SK-N-SH (cell line): ENCODE data around the gene BMPR1A. TPM values are rescaled to one million over a fixed set of nuclear protein-coding genes. Genes with fewer than 3 reads are reported as not detected.

Experiments
- CTCF ChIA-PET: fragments of 300-600, 350-600 bp; formaldehyde crosslinking; extraction: SDS; loops from one replicate; lab custom pipeline; 2021; lab: Yijun Ruan, JAX
- POLR2A ChIA-PET: fragments of 350-600 bp; sonication (Branson Sonifier 250); formaldehyde crosslinking; extraction: SDS; loops from one replicate; lab custom pipeline; 2020; ENCODE audit warnings: antibody characterized with exemption, inconsistent platforms; lab: Yijun Ruan, JAX
- DNase-seq: peaks from one replicate; pipeline ENCODE4 v3.0.0; 2012
- H2AFZ ChIP-seq: fragments of 200-600 bp; sonication (generic); 2 replicates; pipeline ENCODE4 v1.8.1; 2016; ENCODE audit warnings: antibody characterized with exemption, mild to moderate bottlenecking, low read depth
- H3F3A ChIP-seq: fragments of 200-600 bp; sonication (generic); replicated peaks from 2 replicates; pipeline ENCODE3; 2016; ENCODE audit warnings: antibody characterized with exemption, mild to moderate bottlenecking; ENCODE audit not compliant: insufficient read depth
- H3K27ac ChIP-seq, 2 experiments: fragments of 200-500 bp in 1 of 2; fragments of 200-600 bp in 1 of 2; sonication (Bioruptor generic) in 1 of 2; sonication (generic), shearing (Covaris generic) in 1 of 2; 2 replicates each; pipeline versions ENCODE4 v1.5.1 to v1.6.1; 2014 to 2016; ENCODE audit warnings: low read depth in 2 of 2, inconsistent platforms in 1 of 2, low read length in 1 of 2, mild to moderate bottlenecking in 1 of 2, mixed read lengths in 1 of 2
- H3K27me3 ChIP-seq: fragments of 200-600 bp; sonication (generic), shearing (Covaris generic); 2 replicates; pipeline ENCODE4 v1.6.1; 2016; ENCODE audit warnings: mixed run types; ENCODE audit not compliant: insufficient read depth
- H3K36me3 ChIP-seq, 2 experiments: fragments of 200-500 bp in 1 of 2; fragments of 200-600 bp in 1 of 2; sonication (Bioruptor generic) in 1 of 2; sonication (generic) in 1 of 2; replicated peaks in 1 of 2; 2 replicates each; pipeline versions ENCODE3 to v1.5.1; 2014 to 2016; ENCODE audit warnings: low read length in 1 of 2, mild to moderate bottlenecking in 1 of 2; ENCODE audit not compliant: insufficient read depth in 2 of 2, control insufficient read depth in 1 of 2
- H3K4me1 ChIP-seq, 2 experiments: fragments of 200-500 bp in 1 of 2; fragments of 200-600 bp in 1 of 2; sonication (Bioruptor generic) in 1 of 2; sonication (generic), shearing (Covaris generic) in 1 of 2; 2 replicates each; pipeline versions ENCODE4 v1.5.1 to v1.6.1; 2014 to 2016; ENCODE audit warnings: low read depth in 1 of 2, low read length in 1 of 2, mixed run types in 1 of 2; ENCODE audit not compliant: insufficient read depth in 2 of 2, control insufficient read depth in 1 of 2
- H3K4me2 ChIP-seq: fragments of 200-600 bp; sonication (generic), shearing (Covaris generic); 2 replicates; pipeline ENCODE4 v1.6.1; 2017; ENCODE audit warnings: mixed run types
- H3K4me3 ChIP-seq, 2 experiments: fragments of 200-500 bp in 1 of 2; fragments of 200-600 bp in 1 of 2; sonication (Bioruptor generic) in 1 of 2; sonication (generic), shearing (Covaris generic) in 1 of 2; 2 replicates each; pipeline versions ENCODE4 v1.5.1 to v1.8.1; 2014 to 2016; ENCODE audit warnings: low read depth in 2 of 2, inconsistent platforms in 1 of 2, low read length in 1 of 2, mild to moderate bottlenecking in 1 of 2, mixed read lengths in 1 of 2, moderate library complexity in 1 of 2
- H3K79me2 ChIP-seq: fragments of 200-600 bp; sonication (generic); 2 replicates; pipeline ENCODE4 v1.8.1; 2017; ENCODE audit warnings: mild to moderate bottlenecking; ENCODE audit not compliant: insufficient read depth
- H3K9ac ChIP-seq: fragments of 200-600 bp; sonication (generic); 2 replicates; pipeline ENCODE4 v1.6.1; 2017; ENCODE audit warnings: mixed run types
- H3K9me2 ChIP-seq: fragments of 200-600 bp; sonication (generic); 2 replicates; pipeline ENCODE4 v1.6.1; 2017; ENCODE audit warnings: mixed run types
- H3K9me3 ChIP-seq: fragments of 200-600 bp; sonication (generic); 2 replicates; pipeline ENCODE4 v1.6.1; 2017; ENCODE audit warnings: mixed run types, mild to moderate bottlenecking, moderate library complexity
- H4K20me1 ChIP-seq: fragments of 200-600 bp; sonication (generic); 2 replicates; pipeline ENCODE4 v1.6.1; 2017; ENCODE audit warnings: mild to moderate bottlenecking, mixed run types; ENCODE audit not compliant: insufficient read depth
- CHD2 ChIP-seq: fragments of 150-350 bp; IDR thresholded peaks from 2 replicates; pipeline ENCODE4 v1.6.1; 2018; ENCODE audit warnings: low read length; ENCODE audit not compliant: partially characterized antibody
- FOSL2 ChIP-seq: IDR thresholded peaks from 2 replicates; pipeline ENCODE4 v1.4.0; 2012; ENCODE audit warnings: low read depth, mild to moderate bottlenecking, moderate library complexity, borderline replicate concordance
- FOXJ3 ChIP-seq: sonication (generic); formaldehyde crosslinking; IDR thresholded peaks from 2 replicates; pipeline ENCODE4 v1.5.1; 2020; ENCODE audit warnings: mild to moderate bottlenecking, missing genetic modification reagents
- MXI1 ChIP-seq: IDR thresholded peaks from 2 replicates; pipeline ENCODE4 v1.6.1; 2012; ENCODE audit warnings: mild to moderate bottlenecking, low read depth, low read length, improper control_type of control experiment
- POLR2AphosphoS5 ChIP-seq: IDR thresholded peaks from 2 replicates; pipeline ENCODE4 v1.6.1; 2012; ENCODE audit warnings: low read depth, low read length
- RCOR1 ChIP-seq: fragments of 150-350 bp; IDR thresholded peaks from 2 replicates; pipeline ENCODE4 v1.6.1; 2017; ENCODE audit warnings: antibody characterized with exemption, low read length
- RFX5 ChIP-seq: IDR thresholded peaks from 2 replicates; pipeline ENCODE4 v1.6.1; 2012; ENCODE audit warnings: mild to moderate bottlenecking, improper control_type of control experiment, low read length
- RXRA ChIP-seq: IDR thresholded peaks from 2 replicates; pipeline ENCODE4 v1.4.0; 2012; ENCODE audit warnings: low read depth, mild to moderate bottlenecking, borderline replicate concordance
- TCF12 ChIP-seq: IDR thresholded peaks from 2 replicates; pipeline ENCODE4 v1.4.0; 2012
- TEAD4 ChIP-seq: IDR thresholded peaks from 2 replicates; pipeline ENCODE4 v1.4.0; 2012; ENCODE audit warnings: mild to moderate bottlenecking, borderline replicate concordance; ENCODE audit not compliant: insufficient read depth
- WGBS: methylation state at CpG from one replicate; pipeline ENCODE4 v1.1.6; 2017; ENCODE audit warnings: low lambda C conversion rate; 5-methylcytosine and 5-hydroxymethylcytosine counted together
- polyA plus RNA-seq, 3 experiments: library from polyadenylated mRNA; depleted of rRNA; stranded (reverse); fragments of >200 nt; gene quantifications; 2 replicates each; pipeline ENCODE4 v1.2.3, GENCODE V29; 2012
- TF ChIP-seq, protein P1 (sequence below): IDR thresholded peaks from 2 replicates; pipeline ENCODE4; 2012
- TF ChIP-seq, protein P2 (sequence below): IDR thresholded peaks from 2 replicates; pipeline ENCODE4 v1.4.0; 2012; ENCODE audit warnings: low read depth, borderline replicate concordance
- TF ChIP-seq, protein P3 (sequence below): IDR thresholded peaks from 2 replicates; pipeline ENCODE4 v1.6.1; 2012; ENCODE audit warnings: mild to moderate bottlenecking, low read depth, low read length, moderate library complexity
- TF ChIP-seq, protein P4 (sequence below): fragments of 200-600 bp; sonication (generic); IDR thresholded peaks from 2 replicates; pipeline ENCODE4 v1.6.1; 2017; ENCODE audit warnings: antibody characterized with exemption, mild to moderate bottlenecking, moderate library complexity
- TF ChIP-seq, protein P5 (sequence below): fragments of 150-350 bp; IDR thresholded peaks from 2 replicates; pipeline ENCODE4 v1.6.1; 2017; ENCODE audit warnings: antibody characterized with exemption, low read length, low read depth, borderline replicate concordance

Gene BMPR1A
- polyA plus RNA-seq, 1 of the 3 experiments (the other 2 are of a cell fraction): 12.7 TPM

DNA sequence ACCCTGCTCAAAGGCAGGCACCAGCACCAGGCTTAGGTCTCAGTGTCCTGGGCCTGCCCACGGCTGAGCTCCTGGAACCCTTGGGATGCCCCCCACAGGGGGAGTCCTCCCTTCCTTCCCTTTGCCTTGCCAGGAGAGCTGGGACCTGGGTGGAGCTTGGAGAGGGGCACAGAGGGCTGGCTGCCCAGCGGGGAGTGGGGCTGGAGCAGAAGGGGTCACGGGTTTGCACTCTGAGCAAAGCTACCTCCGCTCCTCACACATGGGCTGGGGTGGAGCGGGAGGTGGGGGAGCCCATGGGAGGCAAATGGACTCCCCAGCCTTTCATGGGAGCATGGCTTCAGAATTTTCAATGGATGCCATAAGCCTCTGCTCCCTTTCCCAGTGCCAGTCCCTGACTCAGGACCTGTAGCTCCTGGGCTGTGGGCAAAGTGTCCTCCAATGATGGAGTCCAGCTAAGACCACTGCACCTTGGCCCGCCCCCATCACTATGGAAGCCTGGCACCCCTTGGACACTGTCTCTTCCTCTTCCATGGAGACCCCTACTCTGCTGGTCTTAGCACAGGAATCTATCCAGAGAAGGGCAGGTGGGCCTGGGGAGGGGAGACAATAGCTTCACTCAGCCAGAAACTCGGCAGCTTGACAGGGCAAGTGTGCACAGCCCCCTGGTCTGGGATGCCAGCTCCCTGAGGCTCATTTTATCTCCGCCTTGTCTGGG lies 48.2 kb upstream of the BMPR1A start:
- H3K9me2 ChIP-seq: no peaks in the 10 kb centered on the region
- no peaks in the 10 kb centered on the region for H3K36me3 ChIP-seq
- DNase-seq: no peak
- H3K4me1 ChIP-seq: peaks cover 10 to 11% of the 10 kb centered on the region in 2 experiments; a peak in 2 of 4 replicates
- no peak overlapping the region for H3K9ac ChIP-seq
- POLR2A ChIA-PET: interaction anchor here (2.0 kb wide), 1 partner anchor 48 kb away, joined by 6 read pairs; the partner anchor contains the start of gene BMPR1A
- H3K4me3 ChIP-seq: no peak overlapping the region
- no peak overlapping the region for H2AFZ ChIP-seq
- no peaks in the 10 kb centered on the region for H3K27me3 ChIP-seq
- 100% methylated on average over 4 of the region's 8 CpGs for WGBS
- no peaks in the 10 kb centered on the region for H4K20me1 ChIP-seq
- CTCF ChIA-PET: interaction anchor here (0.6 to 2.7 kb wide), 5 partner anchors 9 to 191 kb away, joined by 3 to 15 read pairs (median 3); no protein-coding TSS in a partner anchor
- H3K79me2 ChIP-seq: no peaks in the 10 kb centered on the region; the same call in 1 of the 2 replicates
- H3K9me3 ChIP-seq: no peaks in the 10 kb centered on the region
- TF ChIP-seq, protein P1, sequence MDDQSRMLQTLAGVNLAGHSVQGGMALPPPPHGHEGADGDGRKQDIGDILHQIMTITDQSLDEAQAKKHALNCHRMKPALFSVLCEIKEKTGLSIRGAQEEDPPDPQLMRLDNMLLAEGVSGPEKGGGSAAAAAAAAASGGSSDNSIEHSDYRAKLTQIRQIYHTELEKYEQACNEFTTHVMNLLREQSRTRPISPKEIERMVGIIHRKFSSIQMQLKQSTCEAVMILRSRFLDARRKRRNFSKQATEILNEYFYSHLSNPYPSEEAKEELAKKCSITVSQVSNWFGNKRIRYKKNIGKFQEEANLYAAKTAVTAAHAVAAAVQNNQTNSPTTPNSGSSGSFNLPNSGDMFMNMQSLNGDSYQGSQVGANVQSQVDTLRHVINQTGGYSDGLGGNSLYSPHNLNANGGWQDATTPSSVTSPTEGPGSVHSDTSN: no peak
- TF ChIP-seq RCOR1 (no peak), TEAD4 (no peak), FOSL2 (no peak), POLR2AphosphoS5 (no peak), MXI1 (no peak), CHD2 (no peak)
- TF ChIP-seq, protein P2, sequence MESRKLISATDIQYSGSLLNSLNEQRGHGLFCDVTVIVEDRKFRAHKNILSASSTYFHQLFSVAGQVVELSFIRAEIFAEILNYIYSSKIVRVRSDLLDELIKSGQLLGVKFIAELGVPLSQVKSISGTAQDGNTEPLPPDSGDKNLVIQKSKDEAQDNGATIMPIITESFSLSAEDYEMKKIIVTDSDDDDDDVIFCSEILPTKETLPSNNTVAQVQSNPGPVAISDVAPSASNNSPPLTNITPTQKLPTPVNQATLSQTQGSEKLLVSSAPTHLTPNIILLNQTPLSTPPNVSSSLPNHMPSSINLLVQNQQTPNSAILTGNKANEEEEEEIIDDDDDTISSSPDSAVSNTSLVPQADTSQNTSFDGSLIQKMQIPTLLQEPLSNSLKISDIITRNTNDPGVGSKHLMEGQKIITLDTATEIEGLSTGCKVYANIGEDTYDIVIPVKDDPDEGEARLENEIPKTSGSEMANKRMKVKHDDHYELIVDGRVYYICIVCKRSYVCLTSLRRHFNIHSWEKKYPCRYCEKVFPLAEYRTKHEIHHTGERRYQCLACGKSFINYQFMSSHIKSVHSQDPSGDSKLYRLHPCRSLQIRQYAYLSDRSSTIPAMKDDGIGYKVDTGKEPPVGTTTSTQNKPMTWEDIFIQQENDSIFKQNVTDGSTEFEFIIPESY: no peak
- peaks cover 10% of the 10 kb centered on the region for H3F3A ChIP-seq
- no peak overlapping the region for H3K27ac ChIP-seq
- H3K4me2 ChIP-seq: no peak overlapping the region

DNA sequence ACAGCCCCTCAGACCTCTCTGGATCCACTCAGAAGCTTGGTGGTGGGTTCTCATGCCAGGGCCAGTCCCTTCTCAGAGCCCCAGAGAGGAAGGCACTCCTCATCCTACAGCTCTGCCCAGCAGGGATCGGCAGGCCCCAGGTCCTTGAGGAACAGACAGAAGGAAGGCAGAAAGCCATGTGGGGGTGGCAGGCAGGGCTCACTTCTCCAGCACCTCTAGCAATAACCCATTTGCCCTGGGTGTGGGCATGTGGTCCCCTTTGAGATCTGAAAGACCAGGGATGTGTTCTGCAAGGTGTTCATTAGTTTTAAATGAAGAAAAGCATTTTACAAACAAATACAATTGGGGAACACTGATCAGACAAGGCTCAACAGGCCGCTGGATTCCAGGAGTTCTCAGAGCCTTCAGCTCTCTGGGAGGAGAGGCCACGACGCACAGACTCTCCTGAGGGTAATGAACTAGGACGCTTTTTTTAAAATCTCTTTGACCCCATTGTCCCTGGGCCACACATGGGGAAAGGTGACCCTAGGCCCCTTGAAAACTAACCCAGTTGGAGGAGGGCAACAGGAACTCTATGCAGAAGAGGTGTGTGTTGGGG lies 47.5 kb upstream of the BMPR1A start:
- Histone ChIP-seq H3K9me2 (no peaks in the 10 kb centered on the region), H3K27me3 (no peaks in the 10 kb centered on the region), H3K4me3 (no peak overlapping the region), H3K79me2 (no peaks in the 10 kb centered on the region; the same call in 1 of the 2 replicates), H4K20me1 (no peaks in the 10 kb centered on the region), H3K4me2 (no peak overlapping the region), H3K9ac (no peak overlapping the region), H3K27ac (no peak overlapping the region), H3K36me3 (no peaks in the 10 kb centered on the region), H3F3A (peaks cover 10% of the 10 kb centered on the region), H2AFZ (no peak overlapping the region), H3K4me1 (peaks cover 10 to 11% of the 10 kb centered on the region in 2 experiments; a peak in 2 of 4 replicates), H3K9me3 (no peaks in the 10 kb centered on the region)
- DNase-seq: no peak
- WGBS: 98% methylated on average over 4 of the region's 5 CpGs
- ChIA-PET CTCF (interaction anchor here (0.6 to 2.7 kb wide), 4 partner anchors 14 to 191 kb away, joined by 3 to 15 read pairs (median 7); no protein-coding TSS in a partner anchor), POLR2A (interaction anchor here (2.0 kb wide), 1 partner anchor 47 kb away, joined by 6 read pairs; the partner anchor contains the start of gene BMPR1A)
- TF ChIP-seq TCF12: no peak
- TF ChIP-seq FOXJ3 (CRISPR knock-in tag): no peak
- TF ChIP-seq, protein P3, sequence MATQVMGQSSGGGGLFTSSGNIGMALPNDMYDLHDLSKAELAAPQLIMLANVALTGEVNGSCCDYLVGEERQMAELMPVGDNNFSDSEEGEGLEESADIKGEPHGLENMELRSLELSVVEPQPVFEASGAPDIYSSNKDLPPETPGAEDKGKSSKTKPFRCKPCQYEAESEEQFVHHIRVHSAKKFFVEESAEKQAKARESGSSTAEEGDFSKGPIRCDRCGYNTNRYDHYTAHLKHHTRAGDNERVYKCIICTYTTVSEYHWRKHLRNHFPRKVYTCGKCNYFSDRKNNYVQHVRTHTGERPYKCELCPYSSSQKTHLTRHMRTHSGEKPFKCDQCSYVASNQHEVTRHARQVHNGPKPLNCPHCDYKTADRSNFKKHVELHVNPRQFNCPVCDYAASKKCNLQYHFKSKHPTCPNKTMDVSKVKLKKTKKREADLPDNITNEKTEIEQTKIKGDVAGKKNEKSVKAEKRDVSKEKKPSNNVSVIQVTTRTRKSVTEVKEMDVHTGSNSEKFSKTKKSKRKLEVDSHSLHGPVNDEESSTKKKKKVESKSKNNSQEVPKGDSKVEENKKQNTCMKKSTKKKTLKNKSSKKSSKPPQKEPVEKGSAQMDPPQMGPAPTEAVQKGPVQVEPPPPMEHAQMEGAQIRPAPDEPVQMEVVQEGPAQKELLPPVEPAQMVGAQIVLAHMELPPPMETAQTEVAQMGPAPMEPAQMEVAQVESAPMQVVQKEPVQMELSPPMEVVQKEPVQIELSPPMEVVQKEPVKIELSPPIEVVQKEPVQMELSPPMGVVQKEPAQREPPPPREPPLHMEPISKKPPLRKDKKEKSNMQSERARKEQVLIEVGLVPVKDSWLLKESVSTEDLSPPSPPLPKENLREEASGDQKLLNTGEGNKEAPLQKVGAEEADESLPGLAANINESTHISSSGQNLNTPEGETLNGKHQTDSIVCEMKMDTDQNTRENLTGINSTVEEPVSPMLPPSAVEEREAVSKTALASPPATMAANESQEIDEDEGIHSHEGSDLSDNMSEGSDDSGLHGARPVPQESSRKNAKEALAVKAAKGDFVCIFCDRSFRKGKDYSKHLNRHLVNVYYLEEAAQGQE: no peak
- TF ChIP-seq, protein P4, sequence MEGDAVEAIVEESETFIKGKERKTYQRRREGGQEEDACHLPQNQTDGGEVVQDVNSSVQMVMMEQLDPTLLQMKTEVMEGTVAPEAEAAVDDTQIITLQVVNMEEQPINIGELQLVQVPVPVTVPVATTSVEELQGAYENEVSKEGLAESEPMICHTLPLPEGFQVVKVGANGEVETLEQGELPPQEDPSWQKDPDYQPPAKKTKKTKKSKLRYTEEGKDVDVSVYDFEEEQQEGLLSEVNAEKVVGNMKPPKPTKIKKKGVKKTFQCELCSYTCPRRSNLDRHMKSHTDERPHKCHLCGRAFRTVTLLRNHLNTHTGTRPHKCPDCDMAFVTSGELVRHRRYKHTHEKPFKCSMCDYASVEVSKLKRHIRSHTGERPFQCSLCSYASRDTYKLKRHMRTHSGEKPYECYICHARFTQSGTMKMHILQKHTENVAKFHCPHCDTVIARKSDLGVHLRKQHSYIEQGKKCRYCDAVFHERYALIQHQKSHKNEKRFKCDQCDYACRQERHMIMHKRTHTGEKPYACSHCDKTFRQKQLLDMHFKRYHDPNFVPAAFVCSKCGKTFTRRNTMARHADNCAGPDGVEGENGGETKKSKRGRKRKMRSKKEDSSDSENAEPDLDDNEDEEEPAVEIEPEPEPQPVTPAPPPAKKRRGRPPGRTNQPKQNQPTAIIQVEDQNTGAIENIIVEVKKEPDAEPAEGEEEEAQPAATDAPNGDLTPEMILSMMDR: no peak
- no peak for TF ChIP-seq RFX5
- TF ChIP-seq, protein P5, sequence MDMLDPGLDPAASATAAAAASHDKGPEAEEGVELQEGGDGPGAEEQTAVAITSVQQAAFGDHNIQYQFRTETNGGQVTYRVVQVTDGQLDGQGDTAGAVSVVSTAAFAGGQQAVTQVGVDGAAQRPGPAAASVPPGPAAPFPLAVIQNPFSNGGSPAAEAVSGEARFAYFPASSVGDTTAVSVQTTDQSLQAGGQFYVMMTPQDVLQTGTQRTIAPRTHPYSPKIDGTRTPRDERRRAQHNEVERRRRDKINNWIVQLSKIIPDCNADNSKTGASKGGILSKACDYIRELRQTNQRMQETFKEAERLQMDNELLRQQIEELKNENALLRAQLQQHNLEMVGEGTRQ: no peak
- TF ChIP-seq RXRA: no peak
- TF ChIP-seq CHD2: no peak
